GM21526 (cell line): Measurements from ENCODE around the gene MRPS18A.
"Not testable (repeated sequence)": the region's sequence is repeated elsewhere in the genome, so short reads cannot be mapped to it uniquely, and the experiment has no call there.

Source experiments
- ATAC-seq: cut with Tn5 transposase; IDR thresholded peaks from one replicate; pipeline ENCODE4 v1.9.1; 2021; ENCODE audit warnings: moderate library complexity; ENCODE audit not compliant: unreplicated experiment, low FRiP score

Gene MRPS18A

DNA sequence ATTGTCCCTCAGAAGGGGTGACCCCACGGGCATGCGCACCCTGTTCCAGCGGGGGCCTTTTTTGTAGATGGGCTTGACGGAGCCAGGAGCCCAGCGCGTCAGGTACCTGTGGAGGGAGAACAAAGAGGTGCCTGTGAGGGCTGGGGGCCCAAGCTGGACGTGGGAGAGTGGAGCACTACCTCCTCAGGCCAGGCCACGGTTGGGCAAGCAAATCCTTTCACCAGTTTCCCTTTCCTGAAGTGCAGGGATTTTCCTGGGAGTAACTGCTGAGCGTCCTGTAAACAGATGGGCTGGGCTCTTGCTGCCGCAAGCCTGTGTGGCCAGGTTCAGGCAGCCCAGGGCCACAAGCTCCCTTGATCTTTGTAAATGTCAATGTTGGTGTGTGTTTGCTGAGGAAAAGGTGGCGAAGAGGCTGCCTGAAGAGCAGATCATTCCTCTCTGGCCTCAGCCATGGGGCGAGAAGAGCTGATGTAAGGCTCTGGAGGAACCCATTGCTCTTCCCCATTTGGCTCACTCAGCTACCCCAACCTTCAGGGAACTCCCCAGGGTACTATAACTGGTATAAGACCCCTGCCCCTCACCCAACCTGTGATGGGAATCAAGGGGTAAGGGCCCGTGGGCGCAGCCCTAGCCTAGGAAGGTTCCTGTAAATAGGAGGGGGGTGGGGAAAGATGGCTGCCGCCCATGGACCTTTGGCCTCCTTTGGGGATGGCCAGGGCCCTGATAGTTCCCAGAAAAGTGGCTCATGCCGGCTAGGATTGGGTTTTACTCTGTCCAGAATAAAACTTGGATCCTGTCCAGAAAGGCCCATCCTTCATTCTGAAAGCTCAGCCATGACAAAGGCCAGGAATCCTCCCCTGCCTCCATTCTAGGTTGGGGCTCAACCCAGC is 15.5 kb downstream of the MRPS18A start:
- ATAC-seq: no peak

DNA sequence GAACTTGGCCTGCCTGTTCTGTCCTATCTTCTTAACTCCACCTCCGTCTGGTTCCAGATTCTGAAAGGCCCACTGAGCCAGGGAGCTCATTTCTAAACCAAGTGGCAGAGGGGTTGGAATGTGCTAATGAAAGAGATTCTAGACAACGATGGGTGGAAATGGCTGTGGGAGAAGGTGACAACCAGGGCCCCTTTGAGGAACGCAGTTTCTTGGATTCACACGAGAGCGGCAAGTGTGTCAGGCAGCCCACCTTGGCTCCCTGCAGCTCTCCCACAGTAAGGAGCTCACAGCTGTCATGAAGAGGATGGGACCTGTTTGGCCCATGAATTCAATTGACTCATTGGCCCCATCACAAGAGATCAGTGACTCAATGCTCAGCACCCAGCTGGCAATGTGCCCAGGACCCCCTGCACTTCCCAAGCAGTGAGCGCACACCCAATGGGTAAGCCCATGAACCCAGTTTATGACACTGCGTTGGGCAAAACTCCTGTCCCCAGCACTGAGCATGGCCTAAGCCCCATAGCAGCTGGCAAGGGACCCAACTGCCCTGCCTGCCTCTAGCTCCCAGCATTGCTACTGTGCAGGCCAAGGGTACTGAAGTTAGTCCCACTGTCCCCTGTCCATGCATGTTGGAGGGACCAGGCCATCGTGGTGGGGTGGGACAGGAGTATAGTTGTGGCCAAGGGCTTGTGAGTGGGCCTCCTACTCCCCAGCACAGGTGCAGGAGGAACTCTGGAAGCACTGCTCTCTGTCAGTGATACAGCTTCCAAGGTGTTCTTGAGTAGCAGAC is 16.4 kb downstream of the MRPS18A start:
- ATAC-seq: no peak

DNA sequence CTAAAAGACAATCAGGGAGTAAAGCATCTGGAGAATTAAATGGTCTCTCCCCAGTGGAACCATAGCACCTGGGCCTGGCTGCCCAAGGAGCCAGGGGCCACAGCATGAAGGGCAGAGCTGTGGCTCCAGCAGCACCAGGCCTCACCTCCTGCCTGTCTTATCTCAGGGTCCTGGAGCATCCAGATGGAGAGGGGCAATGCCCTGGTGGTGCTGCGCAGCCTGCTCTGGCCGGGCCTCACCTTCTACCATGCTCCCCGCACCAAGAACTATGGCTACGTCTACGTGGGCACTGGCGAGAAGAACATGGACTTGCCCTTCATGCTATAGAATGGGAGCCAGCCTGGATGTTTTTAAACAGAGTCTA is 17.0 kb downstream of the MRPS18A start:
- ATAC-seq: no peak

DNA sequence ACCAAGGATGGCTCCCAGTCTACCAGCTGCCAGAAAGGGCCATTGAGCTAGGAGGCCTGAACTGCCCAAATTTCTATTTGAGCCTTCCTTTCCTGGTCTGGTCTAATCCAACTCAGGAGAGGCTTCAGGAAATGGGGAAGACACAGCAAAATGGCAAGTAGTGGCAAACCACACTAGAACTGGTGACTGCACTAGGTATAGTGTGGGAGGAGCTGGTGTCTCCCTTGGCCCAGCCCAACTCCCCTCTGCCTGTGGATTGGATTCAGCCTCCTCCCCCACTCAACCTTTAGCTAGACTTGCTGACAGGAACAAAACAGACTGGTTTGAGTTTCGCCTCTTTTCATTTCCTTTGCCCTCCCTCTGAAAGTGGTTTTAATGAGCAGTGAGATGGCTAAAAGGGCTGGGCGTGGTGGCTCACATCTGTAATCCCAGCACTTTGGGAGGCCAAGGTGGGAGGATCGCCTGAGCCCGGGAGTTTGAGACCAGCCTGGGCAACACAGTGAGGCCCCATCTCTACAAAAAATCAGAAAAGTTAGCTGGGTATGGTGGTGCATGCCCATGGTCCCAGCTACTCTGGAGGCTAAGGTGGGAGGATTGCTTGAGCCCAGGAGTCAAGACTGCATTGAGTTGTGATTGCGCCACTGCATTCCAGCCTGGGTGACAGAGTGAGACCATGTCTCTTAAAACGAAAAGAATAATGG is 17.5 kb downstream of the MRPS18A start:
- ATAC-seq: no peak

DNA sequence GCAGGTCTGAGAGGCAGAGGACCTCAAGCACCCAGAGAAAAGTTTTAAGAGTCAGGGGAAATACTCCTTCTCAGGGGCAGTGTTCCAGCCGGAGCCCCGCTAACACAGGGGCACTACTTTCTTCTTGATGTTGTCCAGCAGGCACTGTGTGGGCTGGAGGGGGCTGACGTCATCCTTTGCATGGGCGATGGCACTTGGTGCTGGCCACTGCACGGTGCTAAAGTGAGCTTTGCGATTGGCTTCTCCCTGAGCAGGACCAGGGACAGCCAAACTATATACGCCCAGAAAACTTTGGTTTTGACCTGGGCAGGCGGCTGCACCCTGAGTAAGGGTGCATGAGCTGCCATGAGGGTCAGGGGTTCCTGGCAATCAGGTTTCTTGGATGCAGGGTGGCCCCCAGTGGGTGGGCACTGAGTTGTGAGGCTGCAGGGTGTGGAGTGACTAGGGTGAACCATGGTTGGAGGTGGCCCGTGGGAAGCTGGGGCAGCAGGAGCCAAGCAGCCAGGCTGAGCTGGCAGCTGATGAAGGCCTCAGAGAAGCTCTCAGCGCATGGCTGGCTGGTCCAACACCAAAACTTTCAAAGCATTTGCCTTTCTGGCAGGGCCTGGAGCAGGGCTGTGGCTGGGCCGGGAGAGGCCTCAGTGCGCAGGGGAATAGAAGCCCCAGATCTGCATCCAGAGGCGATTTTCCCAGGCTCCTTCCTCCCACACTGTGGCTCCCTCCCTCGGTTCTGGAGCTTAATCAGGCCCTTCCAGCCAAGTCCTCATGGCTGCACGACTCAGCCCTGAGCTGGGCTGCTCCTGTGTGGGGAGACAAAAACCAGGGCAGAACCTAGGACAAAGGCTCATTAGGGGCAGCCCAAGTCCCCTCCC is 18.3 kb downstream of the MRPS18A start:
- ATAC-seq: no peak

DNA sequence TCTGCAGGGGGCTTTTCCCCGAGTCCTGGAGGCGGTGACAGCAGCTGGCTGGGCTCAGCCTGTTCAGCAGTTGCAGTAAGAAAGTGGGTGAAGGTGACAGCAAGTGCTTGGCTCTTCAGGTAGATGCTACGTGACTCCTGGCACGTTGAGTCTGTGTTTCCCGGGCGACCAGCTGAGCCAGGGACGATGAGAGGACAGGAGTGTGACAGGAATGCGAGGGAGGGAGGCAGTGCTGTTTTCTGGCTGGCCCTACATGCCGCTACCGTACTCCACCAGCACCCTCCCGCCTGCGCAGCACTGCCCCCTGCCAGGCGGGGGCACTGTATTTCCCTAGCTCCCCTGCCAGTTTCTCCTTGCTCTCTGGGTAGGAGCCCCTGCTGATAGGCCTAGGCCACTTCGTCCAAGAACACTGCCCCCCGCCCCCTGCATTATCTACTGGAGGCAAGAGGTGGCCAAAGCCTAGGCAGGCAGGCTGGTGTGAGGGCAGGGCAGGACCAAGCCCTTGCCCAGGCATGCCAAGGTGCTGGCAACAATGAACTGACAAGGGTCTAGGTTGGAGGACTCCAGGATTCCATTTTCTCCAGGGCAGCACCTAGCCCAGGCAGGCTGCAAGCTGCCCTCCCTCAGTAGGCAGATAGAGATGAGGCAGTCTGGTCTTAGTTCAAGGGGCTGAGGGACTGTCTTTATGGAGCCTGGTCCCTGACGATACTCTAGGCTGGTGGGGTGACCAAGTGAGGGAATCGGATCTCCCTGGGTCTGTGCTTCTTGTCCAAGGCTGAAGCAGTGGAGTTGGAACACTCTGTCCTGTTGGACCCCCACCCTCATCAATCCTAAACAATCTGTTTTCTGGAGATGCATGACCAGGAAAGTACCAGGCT is 19.2 kb downstream of the MRPS18A start:
- ATAC-seq: no peak

DNA sequence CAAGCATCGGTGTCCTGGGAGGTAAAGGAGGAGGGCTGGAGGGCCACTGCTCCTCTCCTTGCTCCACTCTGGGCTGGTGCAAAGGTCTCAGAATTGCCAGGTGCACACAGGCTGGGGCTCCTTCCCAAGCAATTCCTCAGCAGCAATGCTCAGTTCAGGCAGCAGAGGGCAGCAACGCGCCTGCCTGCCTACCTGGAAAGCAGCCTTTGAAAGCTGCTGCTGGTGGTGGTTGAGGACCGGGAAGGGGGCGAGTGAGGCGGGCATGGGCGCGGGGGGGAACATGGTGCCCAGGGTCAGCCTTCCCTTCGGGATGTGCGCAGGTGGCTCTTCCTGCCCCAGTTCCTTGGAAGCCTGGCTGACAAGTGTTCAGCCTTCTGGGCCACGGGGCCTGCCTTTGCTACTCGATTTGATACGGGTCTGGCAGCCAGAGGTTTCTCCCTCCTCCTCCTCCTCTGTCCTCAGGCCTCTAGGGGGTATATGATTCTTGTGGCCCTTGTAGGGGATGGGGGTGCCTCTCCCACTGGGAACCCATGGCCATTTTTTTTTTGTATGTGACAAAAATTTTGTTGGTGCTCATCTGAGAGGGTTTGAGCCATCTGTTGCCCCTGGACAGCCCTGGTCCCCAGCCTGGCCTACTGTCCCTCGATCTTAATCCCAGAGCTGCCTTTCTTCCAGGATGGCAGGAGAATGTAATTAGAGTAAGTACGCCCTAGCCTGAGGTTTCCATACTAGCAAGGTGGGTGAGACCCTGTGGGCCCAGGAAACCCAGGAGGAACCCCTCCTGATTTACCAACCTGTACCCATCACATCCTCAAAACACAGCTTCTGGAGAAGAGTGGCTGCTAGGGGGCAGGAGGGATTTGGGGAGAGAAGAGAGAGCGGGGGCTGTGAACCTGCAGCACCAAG is 20.1 kb downstream of the MRPS18A start:
- ATAC-seq: peak; percentile 43

DNA sequence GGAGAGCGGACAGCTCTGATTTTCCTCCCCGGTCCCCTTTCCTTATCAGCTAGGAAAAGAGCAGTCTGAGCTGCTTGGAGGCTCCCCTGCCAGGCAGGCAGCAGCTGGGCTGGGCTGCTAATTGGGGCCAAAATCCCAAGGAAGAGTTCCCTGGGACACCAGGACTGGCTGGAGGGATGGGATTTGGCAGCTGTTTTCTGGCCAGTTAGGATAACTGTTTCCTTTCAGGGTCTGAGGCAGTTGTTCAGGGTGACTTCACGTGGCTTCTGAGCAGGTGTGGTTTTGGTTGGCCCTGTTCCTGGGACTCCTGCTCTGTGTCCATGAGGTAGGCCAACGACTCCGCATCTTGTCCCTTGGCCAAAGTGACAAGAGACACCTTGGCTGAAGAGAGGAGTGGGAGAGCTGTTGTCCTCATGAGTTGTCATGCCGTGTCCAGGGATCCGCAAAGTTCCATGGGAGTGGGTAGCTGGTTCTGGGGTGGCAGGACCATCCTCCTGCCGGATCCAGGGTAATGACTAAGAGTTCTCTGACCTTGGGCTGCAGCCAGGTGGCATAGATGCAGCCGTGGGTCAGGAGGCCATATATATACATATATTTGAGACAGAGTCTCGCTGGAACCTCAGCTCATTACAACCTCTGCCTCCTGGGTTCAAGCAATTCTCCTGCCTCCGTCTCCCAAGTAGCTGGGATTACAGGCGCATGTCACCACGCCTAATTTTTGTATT is 21.2 kb downstream of the MRPS18A start:
- no peak for ATAC-seq

DNA sequence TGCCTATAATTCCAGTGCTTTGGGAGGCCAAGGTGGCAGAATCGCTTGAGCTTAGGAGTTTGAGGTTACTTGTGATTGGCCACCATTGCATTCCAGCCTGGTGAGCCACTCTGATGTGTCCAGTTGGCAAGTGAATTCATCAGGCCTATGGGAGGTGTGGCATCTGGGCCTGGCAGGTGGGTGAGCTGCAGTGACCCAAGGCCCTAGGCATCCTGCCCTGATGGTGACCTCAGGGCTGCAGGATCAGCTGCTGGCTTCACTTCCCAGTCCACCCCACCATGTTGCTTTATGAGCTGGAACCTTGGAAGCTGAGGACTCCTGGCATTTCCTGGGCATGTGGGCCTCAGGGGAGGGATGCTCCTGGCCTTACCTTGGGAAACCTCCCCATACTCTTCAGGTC is 22.2 kb downstream of the MRPS18A start:
- ATAC-seq: no peak

DNA sequence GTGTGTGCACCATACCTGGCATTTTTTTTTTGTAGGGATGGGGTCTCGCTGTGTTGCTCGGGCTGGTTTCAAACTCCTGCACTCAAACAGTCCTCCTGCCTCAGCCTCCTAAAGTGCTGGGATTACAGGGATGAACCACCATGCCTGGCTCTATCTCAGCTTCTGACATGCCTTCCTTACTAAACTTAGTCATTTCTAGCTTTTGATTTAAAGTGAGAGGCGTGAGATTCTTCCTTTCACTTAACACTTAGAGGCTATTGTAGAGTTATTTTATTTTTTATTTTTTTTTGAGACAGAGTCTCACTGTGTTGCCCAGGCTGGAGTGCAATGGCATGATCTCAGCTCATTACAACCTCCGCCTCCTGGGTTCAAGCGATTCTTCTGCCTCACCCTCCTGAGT is 24.6 kb downstream of the MRPS18A start:
- ATAC-seq: not testable (repeated sequence)

DNA sequence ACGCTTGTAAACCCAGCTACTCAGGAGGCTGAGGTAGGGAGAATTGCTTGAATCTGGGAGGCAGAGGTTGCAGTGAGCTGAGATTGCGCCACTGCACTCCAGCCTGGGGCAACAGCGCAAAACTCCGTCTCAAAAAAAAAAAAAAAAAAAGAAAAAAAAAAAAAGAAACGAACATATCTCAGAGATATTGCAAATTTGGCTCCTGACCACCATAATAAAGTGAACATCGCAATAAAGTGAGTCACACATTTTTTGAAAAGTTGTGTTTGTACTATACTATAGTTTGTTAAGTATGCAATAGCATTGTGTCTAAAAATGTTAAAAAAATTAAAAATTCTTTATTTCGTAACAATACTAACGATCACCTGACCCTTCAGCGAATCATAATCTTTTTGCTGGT is 29.4 kb downstream of the MRPS18A start:
- ATAC-seq: no peak

DNA sequence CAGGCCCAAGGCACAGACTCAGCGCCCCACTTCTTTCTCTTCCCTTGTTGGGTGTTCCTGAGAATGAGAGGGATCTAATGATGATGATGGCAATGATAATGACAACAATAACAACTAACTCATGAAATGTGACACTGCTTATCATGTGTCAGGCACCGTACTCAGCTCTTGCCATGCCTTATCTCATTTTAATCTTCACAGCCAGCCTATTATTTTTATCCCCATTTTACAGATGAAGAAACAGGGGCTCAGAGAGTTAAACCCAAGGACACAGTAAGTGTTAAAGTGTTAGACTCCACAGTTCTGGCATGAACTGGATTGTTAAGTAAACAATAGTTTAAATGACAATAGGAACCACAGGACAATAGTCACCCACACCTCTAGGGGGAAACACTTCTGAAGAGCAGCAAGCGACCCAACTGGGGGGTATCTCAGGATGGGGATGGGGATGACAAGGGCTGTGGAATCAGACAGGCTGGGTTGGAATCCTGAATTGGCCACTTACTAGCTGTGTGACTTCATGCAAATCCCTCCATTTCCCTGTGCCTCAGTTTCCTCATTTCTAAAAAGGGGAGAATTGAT is 30.3 kb downstream of the MRPS18A start:
- no peak for ATAC-seq

DNA sequence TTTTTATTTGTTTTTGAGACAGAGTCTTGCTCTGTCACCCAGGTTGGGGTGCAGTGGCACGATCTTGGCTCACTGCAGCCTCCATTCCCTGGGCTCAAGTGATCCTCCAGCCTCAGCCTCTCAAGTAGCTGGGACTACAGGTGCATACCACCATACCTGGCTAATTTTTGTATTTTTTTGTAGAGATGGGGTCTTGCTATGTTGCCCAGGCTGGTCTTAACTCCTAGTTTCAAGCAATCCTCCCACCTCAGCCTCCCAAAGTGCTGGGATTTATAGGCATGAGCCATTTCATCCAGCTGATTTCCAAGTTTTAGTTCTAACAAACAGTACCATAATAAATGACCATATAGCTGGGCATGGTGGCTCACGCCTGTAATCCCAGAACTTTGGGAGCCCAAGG is 34.8 kb downstream of the MRPS18A start:
- not testable (repeated sequence) for ATAC-seq

DNA sequence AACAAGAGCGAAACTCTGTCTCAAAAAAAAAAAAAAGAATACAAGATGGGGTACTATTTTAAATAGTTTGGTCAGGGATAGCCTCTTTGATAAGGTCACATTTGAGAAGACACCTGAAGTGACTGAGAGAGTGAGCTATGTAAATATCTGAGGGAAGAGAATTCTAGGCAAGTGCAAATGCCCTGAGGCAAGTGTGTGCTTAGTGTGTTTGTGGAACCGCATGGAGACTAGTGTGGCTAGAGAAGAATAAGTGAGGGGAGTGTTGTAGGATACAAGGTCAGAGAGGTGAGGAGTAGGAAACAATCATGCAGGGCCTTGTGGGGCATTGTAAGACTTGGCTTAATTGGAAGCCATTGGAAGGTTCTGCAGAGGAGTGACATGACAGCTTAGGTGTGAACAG is 39.3 kb downstream of the MRPS18A start:
- no peak for ATAC-seq

DNA sequence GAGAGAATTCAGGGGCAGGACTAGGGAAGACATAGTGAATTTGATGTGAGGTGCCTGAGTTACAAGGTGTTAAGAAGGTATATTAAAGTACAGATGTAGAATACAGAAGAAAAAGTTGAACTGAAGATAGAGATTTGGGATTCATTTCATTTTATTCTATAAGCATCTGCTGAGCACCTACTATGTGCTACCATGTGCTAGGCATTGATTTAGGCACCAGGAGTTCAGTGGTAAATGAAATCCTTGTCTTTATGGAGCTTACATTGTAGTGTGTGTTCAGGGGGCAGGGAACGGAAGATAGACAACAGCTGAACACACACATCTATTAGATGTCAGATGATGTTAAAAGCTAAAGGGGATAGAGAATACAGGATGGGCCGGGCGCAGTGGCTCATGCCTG is 40.0 kb downstream of the MRPS18A start:
- no peak for ATAC-seq

DNA sequence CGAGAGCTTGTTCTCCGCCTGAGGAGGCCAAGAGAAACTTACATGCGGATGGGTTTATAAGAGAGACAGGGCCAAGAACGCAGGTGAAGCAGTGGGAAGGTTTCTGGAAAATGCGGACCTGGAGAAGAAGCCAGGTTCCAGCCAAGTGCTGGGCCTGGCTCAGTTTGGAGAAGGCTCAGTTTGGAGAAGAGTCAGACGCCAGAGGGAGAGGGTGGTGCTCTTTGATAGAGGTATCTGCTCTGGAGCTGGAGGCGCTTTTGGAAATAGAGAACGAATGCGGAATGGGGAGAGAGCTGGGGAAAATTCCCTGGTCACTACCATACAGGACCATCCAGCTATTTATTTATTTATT is 42.0 kb downstream of the MRPS18A start:
- no peak for ATAC-seq

DNA sequence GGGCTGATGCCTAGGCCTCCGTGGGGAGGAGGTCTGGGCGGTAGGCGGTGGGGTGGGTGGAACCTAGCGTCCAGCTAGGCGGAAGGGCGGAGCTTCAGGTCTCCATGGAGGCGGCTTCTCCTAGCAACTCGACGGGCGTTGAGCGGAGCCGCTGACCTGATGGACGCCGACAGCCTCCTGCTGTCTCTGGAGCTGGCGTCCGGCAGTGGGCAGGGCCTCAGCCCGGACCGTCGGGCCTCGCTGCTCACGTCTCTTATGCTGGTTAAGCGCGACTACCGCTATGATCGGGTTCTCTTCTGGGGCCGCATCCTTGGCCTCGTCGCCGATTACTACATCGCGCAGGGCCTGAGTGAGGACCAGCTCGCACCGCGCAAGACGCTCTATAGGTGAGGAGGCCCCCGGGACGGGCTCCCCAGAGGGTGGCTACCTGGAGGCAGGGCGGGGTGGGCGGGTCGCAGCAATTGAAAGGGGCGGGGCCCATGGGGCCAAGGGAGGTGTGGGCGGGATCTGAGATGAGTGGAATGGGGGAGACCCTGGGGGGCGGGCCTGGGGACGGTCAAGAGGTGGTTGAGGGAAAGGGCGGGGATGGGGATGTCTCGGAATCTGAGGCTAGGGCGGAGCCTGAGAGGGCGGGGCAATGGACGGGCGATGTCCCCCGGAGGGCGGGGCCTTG is 42.5 kb downstream of the MRPS18A start, which contains the start of gene RSPH9:
Gene RSPH9 (plus strand): TSS at position 97 of the 673 bp plus-strand sequence. CDS start 63 bp downstream, at position 160.
- ATAC-seq: no peak
